ENCODE data around the gene RASSF8.
A peak's percentile ranks its signal among the peaks of the same experiment; 100 is the strongest.

The RASSF8 gene

GRCh38 chr12:26001530-26001929, 43.0 kb downstream of the RASSF8 start:
- TF ChIP-seq, protein P1, sequence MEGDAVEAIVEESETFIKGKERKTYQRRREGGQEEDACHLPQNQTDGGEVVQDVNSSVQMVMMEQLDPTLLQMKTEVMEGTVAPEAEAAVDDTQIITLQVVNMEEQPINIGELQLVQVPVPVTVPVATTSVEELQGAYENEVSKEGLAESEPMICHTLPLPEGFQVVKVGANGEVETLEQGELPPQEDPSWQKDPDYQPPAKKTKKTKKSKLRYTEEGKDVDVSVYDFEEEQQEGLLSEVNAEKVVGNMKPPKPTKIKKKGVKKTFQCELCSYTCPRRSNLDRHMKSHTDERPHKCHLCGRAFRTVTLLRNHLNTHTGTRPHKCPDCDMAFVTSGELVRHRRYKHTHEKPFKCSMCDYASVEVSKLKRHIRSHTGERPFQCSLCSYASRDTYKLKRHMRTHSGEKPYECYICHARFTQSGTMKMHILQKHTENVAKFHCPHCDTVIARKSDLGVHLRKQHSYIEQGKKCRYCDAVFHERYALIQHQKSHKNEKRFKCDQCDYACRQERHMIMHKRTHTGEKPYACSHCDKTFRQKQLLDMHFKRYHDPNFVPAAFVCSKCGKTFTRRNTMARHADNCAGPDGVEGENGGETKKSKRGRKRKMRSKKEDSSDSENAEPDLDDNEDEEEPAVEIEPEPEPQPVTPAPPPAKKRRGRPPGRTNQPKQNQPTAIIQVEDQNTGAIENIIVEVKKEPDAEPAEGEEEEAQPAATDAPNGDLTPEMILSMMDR (conservative IDR thresholded peaks at IDR 0.05; ENCODE audit: low read depth) = no peak
- DNase-seq (ENCODE audit: low spot score) = no peak
- POLR2A ChIA-PET (ENCODE audit: low non-redundant PET) = no interaction called here
- no peak overlapping the region for H3K27ac ChIP-seq
- CTCF ChIA-PET = no interaction called here

DNA sequence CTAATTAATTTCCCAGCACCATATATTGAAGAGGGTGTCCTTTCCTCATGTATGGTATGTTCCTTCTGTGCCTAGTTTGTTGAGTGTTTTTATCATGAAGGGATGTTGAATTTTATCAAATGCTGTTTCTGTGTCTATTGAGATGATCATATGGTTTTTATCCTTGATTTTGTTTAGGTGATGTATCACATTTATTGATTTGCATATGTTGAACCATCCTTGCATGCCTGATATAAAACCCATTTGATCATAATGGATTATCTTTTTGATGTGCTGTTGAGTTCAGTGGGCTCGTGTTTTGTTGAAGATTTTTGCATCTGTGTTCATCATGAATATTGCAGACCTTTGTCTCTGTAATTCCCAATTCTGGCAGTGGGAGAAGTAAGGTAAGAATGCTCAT, 44.6 kb downstream of the RASSF8 start:
- ChIA-PET CTCF (no interaction called here), POLR2A (ENCODE audit: low non-redundant PET) (no interaction called here)
- TF ChIP-seq, protein P1 (conservative IDR thresholded peaks at IDR 0.05; ENCODE audit: low read depth) = no peak
- no peak overlapping the region for H3K27ac ChIP-seq
- DNase-seq (ENCODE audit: low spot score) = no peak

GRCh38 chr12:26007566-26007965, 49.1 kb downstream of the RASSF8 start:
- DNase-seq (ENCODE audit: low spot score) = no peak
- CTCF ChIA-PET = interaction anchor here (0.5 kb wide), 1 partner anchor 399 kb away, joined by 3 read pairs; no protein-coding TSS in a partner anchor
- POLR2A ChIA-PET (ENCODE audit: low non-redundant PET) = no interaction called here
- no peak overlapping the region for H3K27ac ChIP-seq
- TF ChIP-seq, protein P1 (conservative IDR thresholded peaks at IDR 0.05; ENCODE audit: low read depth) = no peak

GRCh38 chr12:26009593-26009992, 51.1 kb downstream of the RASSF8 start:
- peak overlapping the region; percentile 52 for H3K27ac ChIP-seq
- POLR2A ChIA-PET (ENCODE audit: low non-redundant PET) = no interaction called here
- CTCF ChIA-PET = no interaction called here
- DNase-seq (ENCODE audit: low spot score) = no peak
- TF ChIP-seq, protein P1 (conservative IDR thresholded peaks at IDR 0.05; ENCODE audit: low read depth) = no peak

GRCh38 chr12:26010293-26010821, 51.9 kb downstream of the RASSF8 start:
- H3K27ac ChIP-seq = peak overlapping the region; percentile 52
- ChIA-PET POLR2A (ENCODE audit: low non-redundant PET) (no interaction called here), CTCF (no interaction called here)
- TF ChIP-seq, protein P1 (conservative IDR thresholded peaks at IDR 0.05; ENCODE audit: low read depth) = no peak
- DNase-seq (ENCODE audit: low spot score) = peak; percentile 15

GRCh38 chr12:26011099-26011498, 52.6 kb downstream of the RASSF8 start:
- ChIA-PET CTCF (interaction anchor here (0.6 kb wide), 2 partner anchors 603 to 709 kb away, joined by 3 to 4 read pairs; no protein-coding TSS in a partner anchor), POLR2A (ENCODE audit: low non-redundant PET) (no interaction called here)
- DNase-seq (ENCODE audit: low spot score) = no peak
- TF ChIP-seq, protein P1 (conservative IDR thresholded peaks at IDR 0.05; ENCODE audit: low read depth) = no peak
- no peak overlapping the region for H3K27ac ChIP-seq

All from RWPE1 (cell line).